Glutamatergic neuron (in vitro differentiated cells): ENCODE data around the gene NFIX. TPM values are rescaled to one million over a fixed set of nuclear protein-coding genes. Genes with fewer than 3 reads are reported as not detected.

Experiments
- DNase-seq: peaks from one replicate; pipeline ENCODE4 v3.0.0; 2022
- H3K27ac Mint-ChIP-seq: one replicate; pipeline ENCODE4 v1.8.0; 2020; ENCODE audit warnings: mild to moderate bottlenecking, mixed read lengths, inconsistent platforms; ENCODE audit not compliant: unreplicated experiment
- H3K27me3 Mint-ChIP-seq: one replicate; pipeline ENCODE4 v1.8.0; 2020; ENCODE audit warnings: mild to moderate bottlenecking, moderate library complexity, mixed read lengths, inconsistent platforms; ENCODE audit not compliant: unreplicated experiment
- H3K36me3 Mint-ChIP-seq: one replicate; pipeline ENCODE4 v1.8.0; 2020; ENCODE audit warnings: mild to moderate bottlenecking, mixed read lengths, inconsistent platforms; ENCODE audit not compliant: unreplicated experiment
- H3K4me1 Mint-ChIP-seq: one replicate; pipeline ENCODE4 v1.8.0; 2020; ENCODE audit warnings: mild to moderate bottlenecking, low read depth, mixed read lengths, inconsistent platforms; ENCODE audit not compliant: unreplicated experiment
- H3K4me3 Mint-ChIP-seq: one replicate; pipeline ENCODE4 v1.8.0; 2020; ENCODE audit warnings: mild to moderate bottlenecking, mixed read lengths, inconsistent platforms; ENCODE audit not compliant: unreplicated experiment
- H3K9me3 Mint-ChIP-seq: one replicate; pipeline ENCODE4 v1.8.0; 2020; ENCODE audit warnings: mild to moderate bottlenecking, moderate library complexity, mixed read lengths, inconsistent platforms; ENCODE audit not compliant: unreplicated experiment
- total RNA-seq: library from RNA; stranded (reverse); fragmentation: NEBNext Ultra II Directional; extraction: Animal tissue kit (Norgen Biotek cat#: 25700); gene quantifications from one replicate; pipeline ENCODE4 v1.2.1, GENCODE V29; 2021; ENCODE audit not compliant: unreplicated experiment
- TF ChIP-seq, protein P1 (sequence below): fragments of 200-600 bp; sonication (generic); IDR thresholded peaks from one replicate; pipeline ENCODE4 v1.5.0; 2021; ENCODE audit not compliant: partially characterized antibody, unreplicated experiment

Gene NFIX
- total RNA-seq, 1 donor from 2014 or later, result 2.4 TPM

DNA sequence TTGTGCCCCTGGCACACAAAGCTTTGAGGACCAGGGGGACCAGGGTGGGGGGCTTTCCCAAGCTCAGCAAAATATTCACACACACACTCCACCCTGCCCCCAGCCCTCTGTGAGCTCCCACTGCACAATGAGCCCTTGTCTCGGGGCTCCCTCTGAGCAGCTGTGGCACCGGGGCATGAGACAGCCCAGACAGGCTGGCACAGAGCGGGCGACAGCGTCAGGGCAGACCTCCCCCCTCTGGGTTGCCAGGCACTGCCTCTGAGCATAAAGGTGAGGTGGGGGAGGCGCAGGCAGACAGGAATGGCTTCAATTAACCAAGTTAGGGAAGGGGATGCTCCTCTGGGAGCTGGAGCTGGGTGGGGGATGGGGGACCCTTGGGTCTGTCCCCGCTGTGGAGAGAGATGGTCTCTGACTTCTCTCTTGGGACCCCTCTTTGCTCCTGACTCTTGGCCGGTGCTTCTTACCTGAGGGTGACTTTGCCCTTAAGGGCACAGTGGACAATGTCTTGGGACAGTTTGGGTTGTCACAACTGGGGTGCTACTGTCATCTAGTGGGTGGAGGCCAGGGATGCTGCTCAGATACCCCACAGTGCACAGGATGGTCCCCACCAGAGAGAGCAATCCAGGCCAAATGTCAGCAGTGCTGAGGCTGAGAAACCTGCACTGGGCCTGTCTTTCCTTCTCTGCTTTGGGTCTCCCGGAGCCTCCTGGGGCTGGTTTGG is 77.1 kb downstream of the NFIX start:
- no peak overlapping the region for H3K27ac Mint-ChIP-seq
- peaks cover 8% of the 10 kb centered on the region for H3K9me3 Mint-ChIP-seq
- no peak for DNase-seq

DNA sequence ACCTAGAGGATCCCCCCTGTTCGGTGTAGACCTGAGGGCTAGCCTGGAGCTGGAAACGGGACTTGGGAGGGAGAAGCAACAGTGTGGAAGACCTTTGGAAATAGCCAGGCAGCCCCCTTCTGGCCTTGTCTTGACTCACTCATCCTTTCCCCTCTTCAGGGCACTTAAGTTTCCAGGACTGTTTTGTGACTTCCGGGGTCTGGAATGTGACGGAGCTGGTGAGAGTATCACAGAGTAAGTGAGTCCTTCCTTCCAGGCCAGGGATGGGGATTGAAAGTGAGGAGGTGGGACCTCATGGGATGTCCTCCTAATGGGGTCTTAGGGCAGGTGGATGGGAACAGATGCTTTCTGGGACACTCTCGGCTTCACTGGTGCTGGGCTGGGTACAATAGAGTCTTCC is 78.0 kb downstream of the NFIX start:
- peaks cover 17% of the 10 kb centered on the region for H3K4me1 Mint-ChIP-seq
- H3K4me3 Mint-ChIP-seq, result no peak overlapping the region
- TF ChIP-seq, protein P1, sequence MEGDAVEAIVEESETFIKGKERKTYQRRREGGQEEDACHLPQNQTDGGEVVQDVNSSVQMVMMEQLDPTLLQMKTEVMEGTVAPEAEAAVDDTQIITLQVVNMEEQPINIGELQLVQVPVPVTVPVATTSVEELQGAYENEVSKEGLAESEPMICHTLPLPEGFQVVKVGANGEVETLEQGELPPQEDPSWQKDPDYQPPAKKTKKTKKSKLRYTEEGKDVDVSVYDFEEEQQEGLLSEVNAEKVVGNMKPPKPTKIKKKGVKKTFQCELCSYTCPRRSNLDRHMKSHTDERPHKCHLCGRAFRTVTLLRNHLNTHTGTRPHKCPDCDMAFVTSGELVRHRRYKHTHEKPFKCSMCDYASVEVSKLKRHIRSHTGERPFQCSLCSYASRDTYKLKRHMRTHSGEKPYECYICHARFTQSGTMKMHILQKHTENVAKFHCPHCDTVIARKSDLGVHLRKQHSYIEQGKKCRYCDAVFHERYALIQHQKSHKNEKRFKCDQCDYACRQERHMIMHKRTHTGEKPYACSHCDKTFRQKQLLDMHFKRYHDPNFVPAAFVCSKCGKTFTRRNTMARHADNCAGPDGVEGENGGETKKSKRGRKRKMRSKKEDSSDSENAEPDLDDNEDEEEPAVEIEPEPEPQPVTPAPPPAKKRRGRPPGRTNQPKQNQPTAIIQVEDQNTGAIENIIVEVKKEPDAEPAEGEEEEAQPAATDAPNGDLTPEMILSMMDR, result no peak
- DNase-seq, result no peak
- no peak overlapping the region for H3K27ac Mint-ChIP-seq
- no peaks in the 10 kb centered on the region for H3K36me3 Mint-ChIP-seq
- H3K9me3 Mint-ChIP-seq, result peaks cover 10% of the 10 kb centered on the region
- peaks cover 11% of the 10 kb centered on the region for H3K27me3 Mint-ChIP-seq

More for the DNA sequence above, 77.1 kb downstream of the NFIX start:
- no peak overlapping the region for H3K4me3 Mint-ChIP-seq
- peaks cover 11% of the 10 kb centered on the region for H3K4me1 Mint-ChIP-seq
- peaks cover 6% of the 10 kb centered on the region for H3K27me3 Mint-ChIP-seq
- TF ChIP-seq, protein P1, result no peak
- H3K36me3 Mint-ChIP-seq, result no peaks in the 10 kb centered on the region

DNA sequence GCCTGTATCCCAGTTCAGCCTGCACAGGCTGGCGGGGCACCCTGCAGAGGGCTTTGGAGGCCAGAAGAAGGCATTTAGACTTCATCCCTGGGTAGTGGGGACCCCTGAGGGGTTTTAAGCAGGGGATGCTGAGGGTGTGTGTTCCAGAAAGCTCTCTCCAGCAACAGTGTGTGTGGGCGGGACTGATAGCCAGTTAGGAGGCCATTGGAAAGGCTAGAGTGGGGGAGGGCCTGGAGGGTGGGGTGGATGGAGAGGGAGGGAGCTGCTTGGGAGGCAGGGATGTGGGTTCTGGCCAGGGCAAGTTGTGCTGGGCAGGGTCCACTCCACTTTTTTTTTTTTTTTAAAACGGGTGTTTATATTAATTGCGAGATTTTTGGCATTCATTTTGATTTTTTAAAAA is 79.1 kb downstream of the NFIX start:
- H3K9me3 Mint-ChIP-seq, result peaks cover 10% of the 10 kb centered on the region
- no peak for DNase-seq
- H3K4me3 Mint-ChIP-seq, result no peak overlapping the region
- TF ChIP-seq, protein P1, result no peak
- H3K36me3 Mint-ChIP-seq, result no peaks in the 10 kb centered on the region
- H3K4me1 Mint-ChIP-seq, result peaks cover 21% of the 10 kb centered on the region
- H3K27ac Mint-ChIP-seq, result no peak overlapping the region
- peaks cover 11% of the 10 kb centered on the region for H3K27me3 Mint-ChIP-seq

DNA sequence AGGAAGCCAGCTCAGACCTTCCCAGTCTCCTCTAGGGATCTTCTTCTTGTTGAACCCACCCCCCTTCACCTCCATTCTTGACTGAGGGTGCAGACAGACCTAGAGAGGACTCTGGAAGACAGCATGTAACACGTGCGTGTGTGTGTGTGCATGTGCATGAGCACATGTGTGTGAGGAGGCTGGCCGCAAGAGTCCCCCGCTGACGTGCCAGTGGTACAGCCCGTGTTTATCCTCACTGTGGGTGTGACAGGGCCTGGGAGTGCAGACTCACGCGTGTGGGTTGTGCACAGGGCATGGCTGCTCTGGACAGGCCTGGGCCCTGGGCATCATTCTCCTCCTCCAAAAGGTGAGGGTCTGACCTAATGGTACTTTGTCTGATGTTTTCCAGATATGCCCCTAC is 81.0 kb downstream of the NFIX start:
- no peak for DNase-seq
- Mint-ChIP-seq H3K27me3 (peaks cover 13% of the 10 kb centered on the region), H3K4me3 (no peak overlapping the region), H3K27ac (no peak overlapping the region), H3K36me3 (no peaks in the 10 kb centered on the region), H3K4me1 (peaks cover 26% of the 10 kb centered on the region), H3K9me3 (peaks cover 14% of the 10 kb centered on the region)
- TF ChIP-seq, protein P1, result no peak

DNA sequence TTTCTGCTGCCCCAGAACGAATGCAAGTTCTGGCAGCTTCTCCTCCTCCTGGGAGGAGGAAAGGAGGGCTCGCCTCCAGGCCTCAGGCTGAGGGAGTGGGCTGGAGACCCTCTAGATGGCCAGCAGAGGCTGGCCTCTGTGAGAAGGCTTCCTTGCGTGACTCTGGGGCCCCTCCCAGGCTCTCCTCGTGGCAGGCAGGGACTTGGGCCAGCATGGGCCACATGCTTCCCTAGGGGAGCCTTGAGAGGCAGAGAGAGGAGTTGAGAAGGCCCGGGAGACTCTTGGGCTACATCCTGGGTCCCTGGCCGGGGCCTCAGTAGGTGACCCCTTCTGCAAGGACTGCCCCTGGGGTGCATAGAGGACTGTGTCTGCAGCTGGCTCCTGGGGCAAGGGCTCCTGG is 81.5 kb downstream of the NFIX start:
- H3K9me3 Mint-ChIP-seq, result peaks cover 14% of the 10 kb centered on the region

More for the DNA sequence above, 81.5 kb downstream of the NFIX start:
- Mint-ChIP-seq H3K4me1 (peaks cover 29% of the 10 kb centered on the region), H3K27ac (no peak overlapping the region), H3K4me3 (no peak overlapping the region), H3K36me3 (no peaks in the 10 kb centered on the region), H3K27me3 (peaks cover 13% of the 10 kb centered on the region)
- no peak for DNase-seq
- TF ChIP-seq, protein P1, result no peak
